T-helper 1 cell treated with Interleukin-12 subunit alpha and Interleukin-12 subunit beta and Interleukin-4 antibody, amounts not matched to agents 30 ng/mL and 1 ng/mL, for 36 hours (primary cell): ENCODE results near the gene HS3ST6. TPM values are rescaled to one million over a fixed set of nuclear protein-coding genes. Genes with fewer than 3 reads are reported as not detected.

ENCODE experiments used
- intact Hi-C: fragments of 100-400 bp; cut with micrococcal nuclease; formaldehyde crosslinking; loops from one replicate; pipeline ENCODE4 v1.15.1; 2024
- total RNA-seq: library from RNA; stranded (reverse); gene quantifications from 2 replicates; pipeline ENCODE4 v1.2.3, GENCODE V29; 2022

HS3ST6 gene
- total RNA-seq, result not detected in 2 replicates

DNA sequence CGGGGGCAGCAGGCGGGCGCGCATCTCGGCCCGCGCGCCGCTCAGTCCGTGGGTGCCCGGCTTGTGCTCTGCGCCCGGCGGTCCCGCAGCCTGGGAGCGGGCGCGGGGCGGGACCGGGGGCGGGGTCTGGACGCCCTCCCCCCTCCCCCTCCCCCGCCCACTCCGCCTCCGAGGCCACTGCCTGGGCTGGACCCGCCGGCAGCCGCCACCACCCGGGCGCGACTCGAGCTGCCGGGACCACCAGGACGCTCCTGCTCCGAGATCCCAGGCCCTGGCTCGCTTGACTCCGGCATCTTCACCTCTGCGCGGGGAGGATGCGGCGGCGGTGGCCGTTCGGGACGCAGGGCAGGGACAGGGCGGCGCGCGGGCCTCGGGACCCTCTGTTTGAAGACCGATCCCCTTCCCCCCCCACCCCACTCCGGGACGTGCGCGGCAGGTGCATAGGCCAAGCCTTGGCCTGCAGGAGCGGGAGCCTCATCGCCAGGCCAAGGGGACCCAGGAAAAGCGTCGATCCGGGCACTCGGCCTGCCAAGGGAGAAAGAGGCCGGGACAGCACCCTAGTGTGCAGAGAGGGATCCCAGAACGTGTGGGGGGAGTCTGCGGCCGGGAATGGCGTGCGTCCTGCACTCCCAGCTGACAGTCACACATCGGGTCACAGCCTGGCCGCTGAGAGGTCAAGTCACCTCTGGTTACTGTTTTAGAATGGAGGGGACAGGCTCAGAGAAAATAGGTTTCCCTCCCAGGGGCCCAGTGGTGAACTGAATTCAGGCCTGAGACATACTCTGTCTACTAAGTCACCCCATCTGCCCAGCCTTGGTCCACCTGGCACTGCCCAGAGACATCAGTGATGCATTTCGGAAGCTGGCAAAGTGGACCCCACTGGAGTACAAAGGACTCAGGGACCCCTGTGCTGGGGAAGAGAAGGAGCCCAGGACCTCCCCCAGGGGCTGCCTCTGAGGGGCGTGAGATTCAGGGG, at the start of gene HS3ST6:
Gene HS3ST6, minus strand, starts transcription at position 65 of the 976 bp plus-strand sequence. CDS start 92 bp downstream, outside the sequence.
- intact Hi-C loops, result no loop called here

GRCh38 chr16:1966460-1966859, 48.2 kb upstream of the HS3ST6 start, which contains the start of gene RNF151:
Gene RNF151 (plus strand): TSS chr16:1966856. CDS start chr16:1966882, 26 bp downstream.
- intact Hi-C loops, result loop anchor here (10.0 kb wide), 1 partner anchor 352 kb away; the partner anchor contains the start of genes CRAMP1 and IFT140

- intact Hi-C loops, result loop anchor here (1.0 to 10.0 kb wide), 5 partner anchors 43 to 351 kb away; partner anchors contain the start of genes CRAMP1, IFT140, MLST8 and NTHL1
These were observed 47.3 kb upstream of the HS3ST6 start for GRCh38 chr16:1965396-1966001.

DNA sequence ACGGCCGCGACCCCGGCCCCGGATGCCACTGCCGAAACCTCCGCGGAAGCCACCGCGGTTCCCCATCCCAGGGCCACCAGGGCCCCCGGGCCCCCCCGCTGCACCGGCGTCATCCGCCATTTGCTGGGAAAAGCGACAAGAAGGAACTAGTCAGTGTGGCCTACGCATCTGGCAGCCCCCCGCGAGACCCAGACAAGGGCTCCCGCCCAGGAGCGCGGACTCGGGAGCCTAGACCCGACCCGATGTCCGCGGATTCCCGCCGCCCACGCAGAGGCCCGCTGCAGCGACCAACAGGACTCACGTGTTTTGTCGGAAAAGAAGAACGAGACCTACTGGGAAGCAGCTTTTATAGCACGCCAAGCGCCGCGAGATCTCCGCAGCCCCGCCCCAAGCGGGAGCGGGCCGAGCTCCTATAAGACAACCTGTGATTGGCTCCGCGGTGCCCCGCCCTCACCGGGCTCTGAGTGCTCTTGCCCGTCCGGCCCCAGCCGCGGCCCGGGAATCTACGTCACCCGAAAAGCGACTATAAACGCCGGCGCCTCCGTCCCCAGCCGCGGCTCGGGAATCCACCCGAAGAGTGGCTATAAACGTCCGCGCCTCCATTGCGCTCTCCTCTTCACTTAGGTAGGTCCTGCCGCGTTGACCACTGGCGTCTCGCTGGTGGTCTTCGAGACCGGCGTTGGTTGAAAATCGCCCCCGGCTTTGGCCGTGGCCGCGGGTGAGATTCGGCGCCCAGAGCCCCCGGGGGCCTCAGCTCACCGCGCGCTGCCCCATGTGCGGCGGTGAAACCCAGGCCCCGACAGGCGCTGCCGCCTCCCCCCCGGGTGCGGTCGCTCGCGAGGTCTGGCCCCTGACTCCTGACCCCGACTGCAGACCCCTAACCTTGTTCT, 46.5 kb upstream of the HS3ST6 start, which contains the start of gene RPS2:
Gene RPS2, minus strand, starts transcription at position 321 of the 890 bp plus-strand sequence. Its CDS starts 201 bp downstream, at position 120.
- intact Hi-C loops, result loop anchor here (1.0 to 10.0 kb wide), 9 partner anchors 8 to 350 kb away; partner anchors contain the start of genes CRAMP1, IFT140, MLST8 and MSRB1

DNA sequence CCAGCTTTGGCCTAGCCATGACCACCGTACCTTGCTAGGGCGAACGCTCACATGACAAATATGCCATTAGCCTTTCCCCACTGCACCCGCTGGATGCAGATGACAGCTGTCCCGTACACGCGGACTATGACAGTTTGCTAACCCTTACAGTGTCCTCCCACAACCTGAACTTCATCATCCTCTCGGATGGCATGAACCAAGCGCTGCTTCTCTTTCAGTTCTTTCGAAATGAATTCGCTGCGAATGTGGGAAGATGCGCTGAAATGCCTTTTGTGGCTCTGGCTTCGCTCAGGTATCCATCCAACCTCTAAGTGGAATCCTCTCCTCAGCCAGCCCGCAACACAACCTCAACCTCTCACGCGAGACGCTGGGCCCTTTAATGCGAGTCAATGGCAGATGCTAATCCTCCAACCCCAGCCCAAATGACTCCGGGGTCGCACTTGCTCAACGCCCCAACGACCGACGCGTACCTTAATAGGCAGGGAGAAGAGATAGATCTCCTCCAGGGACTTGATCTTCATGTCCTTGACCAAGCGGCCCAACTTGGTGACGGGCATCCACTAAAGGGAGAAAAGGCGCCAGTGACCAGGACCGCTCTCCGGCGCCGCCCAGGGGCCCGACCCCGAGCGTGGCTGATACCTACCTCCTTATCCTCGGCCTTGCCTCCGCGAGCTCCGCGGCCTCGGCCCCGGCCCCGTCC, 45.7 kb upstream of the HS3ST6 start:
- intact Hi-C loops, result loop anchor here (1.0 to 10.0 kb wide), 8 partner anchors 8 to 349 kb away; partner anchors contain the start of genes CRAMP1, IFT140, MSRB1 and NTHL1

DNA sequence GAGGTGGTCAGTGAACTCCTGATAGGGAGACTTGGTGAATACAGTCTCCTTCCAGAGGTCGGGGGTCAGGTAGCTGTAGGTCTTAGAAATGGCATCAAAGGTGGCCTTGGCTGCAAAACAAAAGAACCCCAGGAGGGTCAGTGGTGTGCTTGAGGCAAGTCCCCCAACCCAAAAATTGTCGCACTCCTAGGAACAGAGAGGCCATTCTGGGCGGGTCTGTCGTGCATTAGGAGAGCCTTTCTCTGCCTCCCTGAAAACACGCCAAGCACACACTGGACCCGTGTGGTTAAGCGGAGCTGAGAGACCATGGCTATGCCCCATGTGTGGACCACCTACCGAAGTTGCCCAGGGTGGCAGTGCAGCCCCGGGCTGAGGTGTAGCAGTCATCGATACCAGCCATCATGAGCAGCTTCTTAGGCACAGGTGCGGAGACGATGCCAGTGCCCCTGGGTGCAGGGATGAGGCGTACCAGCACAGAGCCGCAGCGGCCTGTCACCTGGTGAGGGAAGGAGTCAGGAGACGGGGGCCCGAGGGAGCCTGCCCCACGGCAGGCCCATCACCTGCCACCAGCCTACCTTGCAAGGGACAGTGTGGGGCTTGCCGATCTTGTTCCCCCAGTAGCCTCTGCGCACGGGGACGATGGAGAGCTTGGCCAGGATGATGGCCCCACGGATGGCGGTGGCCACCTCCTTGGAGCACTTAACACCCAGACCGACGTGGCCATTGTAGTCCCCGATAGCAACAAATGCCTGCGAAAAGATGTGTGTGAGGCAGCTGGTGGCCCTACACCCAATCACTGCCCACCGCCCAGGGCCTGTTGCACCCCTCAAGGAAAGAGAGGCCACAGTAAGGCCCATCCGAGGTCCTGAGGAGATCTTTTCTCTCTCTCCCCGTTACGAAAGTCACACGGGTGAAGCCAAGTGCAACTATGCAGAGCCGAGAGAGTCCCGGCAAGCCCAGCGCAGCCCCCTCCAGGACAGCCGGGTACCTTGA, 44.2 kb upstream of the HS3ST6 start:
- intact Hi-C loops, result loop anchor here (10.0 kb wide), 1 partner anchor 348 kb away; the partner anchor contains the start of genes CRAMP1 and IFT140

DNA sequence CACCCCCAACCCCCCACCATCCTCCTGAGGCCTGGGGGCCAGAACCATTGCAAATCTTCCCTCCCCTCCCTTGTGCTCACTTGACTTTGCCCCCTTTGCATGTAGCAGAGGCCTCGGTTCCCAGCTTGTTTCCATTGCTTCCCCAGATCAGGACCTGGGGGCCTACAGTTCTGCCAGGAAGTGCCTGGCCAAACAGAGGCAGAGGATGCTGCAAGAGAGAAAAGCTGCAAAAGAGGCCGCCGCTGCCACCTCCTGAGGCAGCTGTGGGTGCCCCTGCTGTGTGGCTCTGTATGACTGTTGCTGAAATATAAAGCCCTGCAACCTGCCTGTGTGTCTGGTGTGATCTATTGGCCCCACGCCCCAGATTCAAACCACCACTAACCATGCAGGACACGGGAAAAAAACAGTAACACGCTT, 43.4 kb upstream of the HS3ST6 start:
- intact Hi-C loops, result loop anchor here (10.0 kb wide), 1 partner anchor 347 kb away; the partner anchor contains the start of genes CRAMP1 and IFT140

DNA sequence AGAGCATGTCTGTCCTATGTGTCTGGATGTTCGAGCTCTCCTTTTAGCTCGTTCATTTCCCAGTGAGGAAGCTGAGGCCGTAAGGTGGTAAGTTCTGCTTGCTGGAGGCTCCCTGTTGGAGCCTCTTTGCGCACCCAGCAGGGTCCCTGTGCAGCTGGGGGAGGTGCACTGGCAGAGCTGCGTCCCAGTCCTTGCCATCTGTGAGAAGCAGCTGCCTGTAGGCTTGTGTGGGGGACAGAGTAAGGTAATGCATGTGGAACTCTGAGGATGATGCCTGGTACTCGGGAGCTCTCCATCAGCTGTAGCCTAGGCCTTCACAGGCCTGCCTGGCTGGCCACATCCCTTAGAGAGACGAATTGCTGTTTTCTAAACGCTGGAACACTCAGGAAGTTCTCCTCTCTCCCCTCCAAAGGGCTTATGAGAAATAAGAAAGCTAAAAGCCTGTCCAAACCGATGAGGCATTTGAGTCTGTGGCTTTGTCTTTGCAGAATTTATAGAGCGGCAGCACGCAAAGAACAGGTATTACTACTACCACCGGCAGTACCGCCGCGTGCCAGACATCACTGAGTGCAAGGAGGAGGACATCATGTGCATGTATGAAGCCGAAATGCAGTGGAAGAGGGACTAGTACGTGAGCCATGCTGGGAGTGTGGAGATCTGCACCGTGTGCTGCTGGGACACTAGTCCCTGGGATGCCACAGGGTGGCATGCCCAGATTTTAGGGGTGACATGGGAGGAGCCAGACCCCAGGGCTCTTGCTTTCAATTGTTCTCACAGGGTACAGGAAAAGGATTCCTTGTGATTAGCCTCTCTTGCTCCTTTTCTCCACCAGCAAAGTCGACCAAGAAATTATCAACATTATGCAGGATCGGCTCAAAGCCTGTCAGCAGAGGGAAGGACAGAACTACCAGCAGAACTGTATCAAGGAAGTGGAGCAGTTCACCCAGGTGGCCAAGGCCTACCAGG, 42.7 kb upstream of the HS3ST6 start:
- intact Hi-C loops, result loop anchor here (10.0 kb wide), 1 partner anchor 346 kb away; the partner anchor contains the start of genes CRAMP1 and IFT140

DNA sequence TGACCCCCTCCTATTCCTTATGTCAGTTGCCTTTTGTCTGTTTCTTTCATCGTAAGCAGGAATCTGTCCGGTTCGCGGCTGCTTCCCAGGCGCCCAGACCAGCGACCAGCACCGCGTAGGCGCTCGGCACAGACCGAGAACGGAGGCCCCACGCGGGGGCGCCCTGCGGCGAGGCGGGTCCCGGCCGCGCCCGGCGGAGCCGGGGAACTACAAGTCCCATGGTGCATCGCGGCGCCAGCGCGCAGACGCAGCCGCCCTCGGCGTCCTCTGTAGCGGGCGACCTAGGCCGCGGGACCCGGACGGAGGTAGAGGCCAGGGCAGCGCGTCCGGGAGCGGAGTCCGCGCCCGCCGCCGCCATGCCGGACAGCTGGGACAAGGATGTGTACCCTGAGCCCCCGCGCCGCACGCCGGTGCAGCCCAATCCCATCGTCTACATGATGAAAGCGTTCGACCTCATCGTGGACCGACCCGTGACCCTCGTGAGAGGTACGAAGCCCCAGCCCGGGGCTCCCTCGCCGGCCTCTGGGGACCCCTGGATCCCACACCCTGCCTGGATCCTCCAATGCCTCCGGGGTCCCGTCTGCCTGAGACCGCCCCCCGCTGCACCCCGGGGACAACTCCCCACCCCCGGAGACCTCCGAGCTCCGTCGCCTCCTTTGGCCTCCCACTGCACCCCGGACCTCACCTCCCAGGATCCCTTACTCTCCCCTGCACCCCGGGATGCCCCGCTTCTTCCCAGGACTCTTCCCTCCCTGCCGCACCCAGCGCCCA, 41.2 kb upstream of the HS3ST6 start, which contains the start of gene NDUFB10:
Gene NDUFB10, plus strand, starts transcription at position 270 of the 771 bp plus-strand sequence. Its CDS starts 87 bp downstream, at position 357.
- intact Hi-C loops, result loop anchor here (1.0 to 10.0 kb wide), 5 partner anchors 13 to 345 kb away; partner anchors contain the start of genes CRAMP1, IFT140, MSRB1 and NTHL1

GRCh38 chr16:1958715-1959268, 40.6 kb upstream of the HS3ST6 start:
- intact Hi-C loops, result loop anchor here (1.0 to 2.0 kb wide), 4 partner anchors 14 to 182 kb away; partner anchors contain the start of genes MSRB1, NTHL1, TBL3 and TSC2

DNA sequence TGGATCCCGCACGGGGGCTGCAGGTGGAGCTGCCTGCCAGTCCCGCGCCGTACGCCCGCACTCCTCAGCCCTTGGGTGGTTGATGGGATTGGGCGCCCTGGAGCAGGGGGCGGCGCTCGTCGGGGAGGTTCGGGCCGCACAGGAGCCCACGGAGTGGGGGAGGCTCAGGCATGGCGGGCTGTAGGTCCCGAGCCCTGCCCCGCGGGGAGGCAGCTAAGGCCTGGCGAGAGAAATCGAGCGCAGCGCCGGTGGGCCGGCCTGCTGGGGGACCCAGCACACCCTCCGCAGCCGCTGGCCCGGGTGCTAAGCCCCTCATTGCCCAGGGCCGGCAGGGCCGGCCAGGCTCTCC, 39.9 kb upstream of the HS3ST6 start:
- intact Hi-C loops, result loop anchor here (2.0 kb wide), 1 partner anchor 15 kb away; the partner anchor contains the start of gene TBL3

GRCh38 chr16:1957434-1958142, 39.4 kb upstream of the HS3ST6 start:
- intact Hi-C loops, result loop anchor here (2.0 kb wide), 1 partner anchor 15 kb away; the partner anchor contains the start of gene TBL3

DNA sequence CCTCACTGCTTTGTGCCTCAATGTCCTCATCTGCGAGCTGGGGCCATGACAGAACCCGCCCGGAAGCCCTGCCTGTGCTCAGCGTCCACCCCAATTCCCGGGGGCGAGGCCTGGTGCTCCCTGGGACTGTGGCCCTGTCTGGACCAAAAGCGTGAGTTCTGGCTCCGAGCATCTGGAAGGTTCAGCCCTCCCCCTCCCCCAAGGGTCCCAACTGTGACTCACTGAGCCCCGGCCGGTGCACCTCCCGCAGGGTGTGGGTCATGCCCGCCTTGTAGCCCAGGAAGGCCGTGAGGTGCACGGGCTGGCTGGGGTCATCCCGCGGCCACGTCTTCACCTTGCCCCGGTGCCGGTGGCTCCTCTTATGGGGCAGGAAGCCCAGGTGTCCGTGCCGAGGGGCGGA, 35.5 kb upstream of the HS3ST6 start:
- intact Hi-C loops, result no loop called here

GRCh38 chr16:1950559-1950958, 32.3 kb upstream of the HS3ST6 start:
- intact Hi-C loops, result no loop called here

- intact Hi-C loops, result no loop called here
These were observed 31.8 kb upstream of the HS3ST6 start for GRCh38 chr16:1950047-1950446.
